GM18951 (cell line): Measurements from ENCODE around the gene THBS3.
"Not testable (repeated sequence)": the region's sequence is repeated elsewhere in the genome, so short reads cannot be mapped to it uniquely, and the experiment has no call there.

Source experiments
- POLR2A ChIP-seq: IDR thresholded peaks from 4 replicates; pipeline ENCODE4 v1.6.1; 2011; ENCODE audit warnings: mild to moderate bottlenecking; ENCODE audit not compliant: insufficient read length, insufficient read depth; ENCODE audit errors: extremely low read depth
- in situ Hi-C: fragments of 300-500 bp; cut with MboI; formaldehyde crosslinking; loops from one replicate; pipeline ENCODE4 v1.12.0; 2022; ENCODE audit warnings: low sequenced_read_pairs, mixed read lengths, inconsistent platforms; ENCODE audit not compliant: unreplicated experiment

THBS3 gene

GRCh38 chr1:155195201-155196102, 12.2 kb downstream of the THBS3 start:
- in situ Hi-C loops, result no loop called here
- TF ChIP-seq POLR2A, result no peak

- in situ Hi-C loops, result not testable (repeated sequence)
These were observed 13.8 kb downstream of the THBS3 start for GRCh38 chr1:155193991-155194240.

GRCh38 chr1:155193275-155193990, 14.3 kb downstream of the THBS3 start:
- in situ Hi-C loops, result no loop called here
- TF ChIP-seq POLR2A, result peak; percentile 22

- TF ChIP-seq POLR2A, result no peak
- in situ Hi-C loops, result no loop called here
These were observed 15.1 kb downstream of the THBS3 start for GRCh38 chr1:155192346-155193274.

GRCh38 chr1:155191904-155192303, 15.8 kb downstream of the THBS3 start:
- TF ChIP-seq POLR2A, result no peak
- in situ Hi-C loops, result no loop called here

- in situ Hi-C loops, result not testable (repeated sequence)
These were observed 17.8 kb downstream of the THBS3 start for GRCh38 chr1:155189926-155190325.

- in situ Hi-C loops, result no loop called here
- TF ChIP-seq POLR2A, result no peak
These were observed 19.4 kb downstream of the THBS3 start for GRCh38 chr1:155188268-155188667.

- in situ Hi-C loops, result no loop called here
- no peak for TF ChIP-seq POLR2A
These were observed 20.2 kb downstream of the THBS3 start for GRCh38 chr1:155187456-155187891.

- TF ChIP-seq POLR2A, result no peak
- in situ Hi-C loops, result no loop called here
These were observed 20.8 kb downstream of the THBS3 start for GRCh38 chr1:155186794-155187455.

GRCh38 chr1:155186067-155186793, 21.5 kb downstream of the THBS3 start:
- TF ChIP-seq POLR2A, result no peak
- in situ Hi-C loops, result no loop called here

- TF ChIP-seq POLR2A, result no peak
- in situ Hi-C loops, result no loop called here
These were observed 22.0 kb downstream of the THBS3 start for GRCh38 chr1:155185783-155186066.

GRCh38 chr1:155184835-155185782, 22.6 kb downstream of the THBS3 start:
- TF ChIP-seq POLR2A, result peak; percentile 33
- in situ Hi-C loops, result no loop called here
